Measurements from ENCODE around the gene CFTR. TPM values are rescaled to one million over a fixed set of nuclear protein-coding genes. Genes with fewer than 3 reads are reported as not detected.

Gene CFTR
- total RNA-seq, 1 experiment from 2014 or later, result 0.19 TPM

- intact Hi-C loops (cut with micrococcal nuclease; ENCODE audit: unreplicated experiment), result loop anchor here (5.0 kb wide), 1 partner anchor 270 kb away; no protein-coding TSS in a partner anchor
- Histone ChIP-seq H3K4me1 (ENCODE audit: insufficient read depth, low read length, poor library complexity, severe bottlenecking) (no peaks in the 10 kb centered on the region), H3K4me3 (ENCODE audit: low read depth, low read length, poor library complexity, severe bottlenecking) (no peak overlapping the region), H3K36me3 (ENCODE audit: insufficient read depth, low read length, poor library complexity, severe bottlenecking) (no peaks in the 10 kb centered on the region), H3K27me3 (replicated peaks; ENCODE audit: insufficient read depth, low read depth, low read length, poor library complexity) (no peaks in the 10 kb centered on the region), H3K27ac (ENCODE audit: low read depth, low read length, poor library complexity, severe bottlenecking) (no peak overlapping the region), H3K9me3 (ENCODE audit: low read depth, low read length, poor library complexity, severe bottlenecking) (no peaks in the 10 kb centered on the region)
- TF ChIP-seq EZH2 (IDR thresholded peaks at IDR 0.05; ENCODE audit: borderline replicate concordance, low read depth, low read length, poor library complexity, severe bottlenecking) (no peak), CTCF (conservative IDR thresholded peaks at IDR 0.05; ENCODE audit: low read depth, low read length) (no peak)
- no peak for DNase-seq (ENCODE audit: low spot score)
- BruUV-seq (replicated peaks), result no TSS peak
- ChIA-PET POLR2A (ENCODE audit: low non-redundant PET) (no interaction called here), CTCF (no interaction called here)
These were observed 192.6 kb downstream of the CFTR start for GRCh38 chr7:117672453-117672852.

GRCh38 chr7:117673367-117673766, 193.5 kb downstream of the CFTR start:
- CTCF ChIA-PET, result no interaction called here
- intact Hi-C loops (cut with micrococcal nuclease; ENCODE audit: unreplicated experiment), result loop anchor here (5.0 kb wide), 1 partner anchor 271 kb away; no protein-coding TSS in a partner anchor
- no peak overlapping the region for H3K27ac ChIP-seq (ENCODE audit: low read depth, low read length, poor library complexity, severe bottlenecking)
- POLR2A ChIA-PET (ENCODE audit: low non-redundant PET), result no interaction called here
- no peaks in the 10 kb centered on the region for H3K27me3 ChIP-seq (replicated peaks; ENCODE audit: insufficient read depth, low read depth, low read length, poor library complexity)
- no peak for DNase-seq (ENCODE audit: low spot score)
- no peaks in the 10 kb centered on the region for H3K4me1 ChIP-seq (ENCODE audit: insufficient read depth, low read length, poor library complexity, severe bottlenecking)
- H3K36me3 ChIP-seq (ENCODE audit: insufficient read depth, low read length, poor library complexity, severe bottlenecking), result no peaks in the 10 kb centered on the region
- no peaks in the 10 kb centered on the region for H3K9me3 ChIP-seq (ENCODE audit: low read depth, low read length, poor library complexity, severe bottlenecking)
- H3K4me3 ChIP-seq (ENCODE audit: low read depth, low read length, poor library complexity, severe bottlenecking), result no peak overlapping the region
- TF ChIP-seq EZH2 (IDR thresholded peaks at IDR 0.05; ENCODE audit: borderline replicate concordance, low read depth, low read length, poor library complexity, severe bottlenecking) (no peak), CTCF (conservative IDR thresholded peaks at IDR 0.05; ENCODE audit: low read depth, low read length) (no peak)
- no TSS peak for BruUV-seq (replicated peaks)

GRCh38 chr7:117673839-117674238, 194.0 kb downstream of the CFTR start:
- H3K27ac ChIP-seq (ENCODE audit: low read depth, low read length, poor library complexity, severe bottlenecking), result no peak overlapping the region
- no TSS peak for BruUV-seq (replicated peaks)
- H3K9me3 ChIP-seq (ENCODE audit: low read depth, low read length, poor library complexity, severe bottlenecking), result no peaks in the 10 kb centered on the region
- ChIA-PET POLR2A (ENCODE audit: low non-redundant PET) (no interaction called here), CTCF (no interaction called here)
- no peaks in the 10 kb centered on the region for H3K36me3 ChIP-seq (ENCODE audit: insufficient read depth, low read length, poor library complexity, severe bottlenecking)
- H3K4me1 ChIP-seq (ENCODE audit: insufficient read depth, low read length, poor library complexity, severe bottlenecking), result no peaks in the 10 kb centered on the region
- H3K4me3 ChIP-seq (ENCODE audit: low read depth, low read length, poor library complexity, severe bottlenecking), result no peak overlapping the region
- DNase-seq (ENCODE audit: low spot score), result peak; percentile 56
- peak; percentile 64 for TF ChIP-seq CTCF (conservative IDR thresholded peaks at IDR 0.05; ENCODE audit: low read depth, low read length)
- no peak for TF ChIP-seq EZH2 (IDR thresholded peaks at IDR 0.05; ENCODE audit: borderline replicate concordance, low read depth, low read length, poor library complexity, severe bottlenecking)
- intact Hi-C loops (cut with micrococcal nuclease; ENCODE audit: unreplicated experiment), result loop anchor here (2.0 to 5.0 kb wide), 2 partner anchors 215 to 272 kb away; no protein-coding TSS in a partner anchor
- no peaks in the 10 kb centered on the region for H3K27me3 ChIP-seq (replicated peaks; ENCODE audit: insufficient read depth, low read depth, low read length, poor library complexity)

All from A673 (cell line).